HEK293T (cell line): ENCODE results near the gene AHI1.

Experiments used
- CTCF ChIA-PET: fragments of 350-600 bp; formaldehyde crosslinking; extraction: SDS; loops from one replicate; lab custom pipeline; 2021; ENCODE audit warnings: antibody characterized with exemption, inconsistent platforms; lab: Yijun Ruan, JAX
- POLR2A ChIA-PET: fragments of 350-600 bp; formaldehyde crosslinking; extraction: SDS; loops from one replicate; lab custom pipeline; 2020; ENCODE audit warnings: antibody characterized with exemption, inconsistent platforms; lab: Yijun Ruan, JAX
- DNase-seq: peaks from one replicate; pipeline ENCODE4 v3.0.0; 2012; ENCODE audit warnings: mixed read lengths; ENCODE audit errors: extremely low spot score
- ARNT ChIP-seq: fragments of 450-650 bp; IDR thresholded peaks from 2 replicates; pipeline ENCODE4 v1.6.1; 2017; ENCODE audit warnings: mild to moderate bottlenecking
- BHLHE40 ChIP-seq: fragments of 450-650 bp; IDR thresholded peaks from 2 replicates; pipeline ENCODE4 v1.6.1; 2016; ENCODE audit warnings: mild to moderate bottlenecking, moderate library complexity, borderline replicate concordance
- CTBP1 ChIP-seq: fragments of 450-650 bp; IDR thresholded peaks from 2 replicates; pipeline ENCODE4 v1.6.1; 2016; ENCODE audit warnings: borderline replicate concordance
- ELF4 ChIP-seq: fragments of 450-650 bp; IDR thresholded peaks from 2 replicates; pipeline ENCODE4 v1.6.1; 2017; ENCODE audit warnings: antibody characterized with exemption
- FOXA1 ChIP-seq: fragments of 450-650 bp; IDR thresholded peaks from 2 replicates; pipeline ENCODE4 v1.6.1; 2016; ENCODE audit warnings: mild to moderate bottlenecking
- FOXK2 ChIP-seq: fragments of 450-650 bp; IDR thresholded peaks from 2 replicates; pipeline ENCODE4 v1.6.1; 2016; ENCODE audit warnings: mild to moderate bottlenecking
- FOXM1 ChIP-seq: fragments of 450-650 bp; IDR thresholded peaks from 2 replicates; pipeline ENCODE4 v1.6.1; 2017; ENCODE audit warnings: mild to moderate bottlenecking, borderline replicate concordance
- HDGF ChIP-seq: fragments of 450-650 bp; IDR thresholded peaks from 2 replicates; pipeline ENCODE4 v1.6.1; 2017; ENCODE audit warnings: antibody characterized with exemption, borderline replicate concordance
- L3MBTL2 ChIP-seq: fragments of 450-650 bp; conservative IDR thresholded peaks from 2 replicates; pipeline ENCODE4 v1.6.1; 2016; ENCODE audit warnings: mild to moderate bottlenecking
- LEF1 ChIP-seq: fragments of 450-650 bp; IDR thresholded peaks from 2 replicates; pipeline ENCODE4 v1.6.1; 2017; ENCODE audit warnings: mild to moderate bottlenecking, borderline replicate concordance
- NFRKB ChIP-seq: fragments of 450-650 bp; IDR thresholded peaks from 2 replicates; pipeline ENCODE4 v1.6.1; 2016; ENCODE audit warnings: mild to moderate bottlenecking, moderate library complexity
- PKNOX1 ChIP-seq: fragments of 450-650 bp; IDR thresholded peaks from 2 replicates; pipeline ENCODE4 v1.6.1; 2016
- SP1 ChIP-seq: fragments of 450-650 bp; IDR thresholded peaks from 2 replicates; pipeline ENCODE4 v1.6.1; 2017
- SUZ12 ChIP-seq: fragments of 450-650 bp; IDR thresholded peaks from 2 replicates; pipeline ENCODE4 v1.6.1; 2016; ENCODE audit warnings: mild to moderate bottlenecking
- TARDBP ChIP-seq: fragments of 450-650 bp; IDR thresholded peaks from 2 replicates; pipeline ENCODE4 v1.6.1; 2016
- ZNF384 ChIP-seq: fragments of 450-650 bp; IDR thresholded peaks from 2 replicates; pipeline ENCODE4 v1.6.1; 2016

Gene AHI1

GRCh38 chr6:135395136-135395535 is 102.4 kb downstream of the AHI1 start:
- TF ChIP-seq SP1 (no peak), NFRKB (no peak), BHLHE40 (no peak), FOXK2 (no peak), LEF1 (no peak), SUZ12 (no peak), ZNF384 (no peak), TARDBP (no peak), PKNOX1 (no peak), FOXM1 (no peak), FOXA1 (no peak), ARNT (no peak), ELF4 (no peak), HDGF (no peak), CTBP1 (no peak), L3MBTL2 (no peak)
- no peak for DNase-seq
- POLR2A ChIA-PET = no interaction called here
- CTCF ChIA-PET = interaction anchor here (0.5 kb wide), 1 partner anchor 243 kb away, joined by 3 read pairs; no protein-coding TSS in a partner anchor

GRCh38 chr6:135393289-135393688 is 104.3 kb downstream of the AHI1 start:
- DNase-seq = no peak
- TF ChIP-seq ELF4 (no peak), LEF1 (no peak), CTBP1 (no peak), NFRKB (no peak), ZNF384 (no peak), FOXM1 (no peak), TARDBP (no peak), ARNT (no peak), HDGF (no peak), FOXA1 (no peak), PKNOX1 (no peak), FOXK2 (no peak), SUZ12 (no peak), BHLHE40 (no peak), L3MBTL2 (no peak), SP1 (no peak)
- ChIA-PET POLR2A (no interaction called here), CTCF (no interaction called here)

GRCh38 chr6:135390458-135390857 is 107.1 kb downstream of the AHI1 start:
- DNase-seq = no peak
- ChIA-PET CTCF (no interaction called here), POLR2A (no interaction called here)
- TF ChIP-seq L3MBTL2 = no peak

GRCh38 chr6:135385299-135385698 is 112.2 kb downstream of the AHI1 start:
- ChIA-PET CTCF (no interaction called here), POLR2A (no interaction called here)
- no peak for DNase-seq
- TF ChIP-seq SP1 (no peak), ZNF384 (no peak), FOXM1 (no peak), LEF1 (no peak), TARDBP (no peak), BHLHE40 (no peak), HDGF (no peak), SUZ12 (no peak), FOXK2 (no peak), ARNT (no peak), FOXA1 (no peak), NFRKB (no peak), L3MBTL2 (no peak), ELF4 (no peak), CTBP1 (no peak), PKNOX1 (no peak)

- POLR2A ChIA-PET = no interaction called here
- DNase-seq = no peak
- CTCF ChIA-PET = no interaction called here
- TF ChIP-seq SUZ12 = no peak
- no peak for TF ChIP-seq PKNOX1
- no peak for TF ChIP-seq HDGF
- TF ChIP-seq FOXA1 = no peak
- no peak for TF ChIP-seq BHLHE40
- TF ChIP-seq ARNT = no peak
These were observed 113.8 kb downstream of the AHI1 start for GRCh38 chr6:135383766-135384165.

GRCh38 chr6:135383301-135383700 is 114.2 kb downstream of the AHI1 start:
- no peak for DNase-seq
- TF ChIP-seq SUZ12 (no peak), BHLHE40 (no peak), CTBP1 (no peak), TARDBP (no peak), ELF4 (no peak), FOXA1 (no peak), L3MBTL2 (no peak), PKNOX1 (no peak), ARNT (no peak), SP1 (no peak), ZNF384 (no peak), FOXK2 (no peak), HDGF (no peak)
- CTCF ChIA-PET = no interaction called here
- POLR2A ChIA-PET = no interaction called here
